ENCODE measurements around the gene EPS8L1.
"Not testable (repeated sequence)": the region's sequence is repeated elsewhere in the genome, so short reads cannot be mapped to it uniquely, and the experiment has no call there.

EPS8L1 gene

GRCh38 chr19:55094456-55095259 is 19.0 kb downstream of the EPS8L1 start:
- no peak for DNase-seq (ENCODE audit: low read depth, low spot score)

- DNase-seq (ENCODE audit: low read depth, low spot score) = no peak
These were observed 19.8 kb downstream of the EPS8L1 start for GRCh38 chr19:55095260-55096060.

GRCh38 chr19:55096061-55096701 is 20.5 kb downstream of the EPS8L1 start:
- DNase-seq (ENCODE audit: low read depth, low spot score) = no peak

GRCh38 chr19:55097864-55098715 is 22.4 kb downstream of the EPS8L1 start:
- DNase-seq (ENCODE audit: low read depth, low spot score) = no peak

- DNase-seq (ENCODE audit: low read depth, low spot score) = no peak
These were observed 23.3 kb downstream of the EPS8L1 start for GRCh38 chr19:55098716-55099556.

- no peak for DNase-seq (ENCODE audit: low read depth, low spot score)
These were observed 24.2 kb downstream of the EPS8L1 start for GRCh38 chr19:55099557-55100506.

GRCh38 chr19:55101261-55101660 is 25.6 kb downstream of the EPS8L1 start:
- DNase-seq (ENCODE audit: low read depth, low spot score) = no peak

GRCh38 chr19:55103190-55103589 is 27.5 kb downstream of the EPS8L1 start:
- no peak for DNase-seq (ENCODE audit: low read depth, low spot score)

GRCh38 chr19:55105237-55105636 is 29.6 kb downstream of the EPS8L1 start:
- no peak for DNase-seq (ENCODE audit: low read depth, low spot score)

GRCh38 chr19:55106591-55106990 is 30.9 kb downstream of the EPS8L1 start:
- DNase-seq (ENCODE audit: low read depth, low spot score) = no peak

- DNase-seq (ENCODE audit: low read depth, low spot score) = not testable (repeated sequence)
These were observed 31.6 kb downstream of the EPS8L1 start for GRCh38 chr19:55107252-55107651.

- no peak for DNase-seq (ENCODE audit: low read depth, low spot score)
These were observed 34.0 kb downstream of the EPS8L1 start for GRCh38 chr19:55109527-55110291.

GRCh38 chr19:55111238-55111831 is 35.7 kb downstream of the EPS8L1 start:
- no peak for DNase-seq (ENCODE audit: low read depth, low spot score)

- DNase-seq (ENCODE audit: low read depth, low spot score) = no peak
These were observed 36.6 kb downstream of the EPS8L1 start for GRCh38 chr19:55112246-55112776.

- no peak for DNase-seq (ENCODE audit: low read depth, low spot score)
These were observed 37.3 kb downstream of the EPS8L1 start for GRCh38 chr19:55112777-55113569.

GRCh38 chr19:55113570-55114039 is 37.9 kb downstream of the EPS8L1 start:
- no peak for DNase-seq (ENCODE audit: low read depth, low spot score)

- DNase-seq (ENCODE audit: low read depth, low spot score) = no peak
These were observed 39.0 kb downstream of the EPS8L1 start for GRCh38 chr19:55114566-55115145.
